Measurements from ENCODE around the gene PPARA.

GRCh38 chr22:46245511-46245910, 95.2 kb downstream of the PPARA start:
- no peak for TF ChIP-seq CTCF (IDR thresholded peaks at IDR 0.05; ENCODE audit: extremely low read depth in 1 of 2, insufficient read depth in 1 of 2, low read depth in 1 of 2, low read length in 2 of 2)
- TF ChIP-seq POLR2AphosphoS5 (IDR thresholded peaks at IDR 0.05; ENCODE audit: insufficient read depth, low read depth, low read length): no peak
- no peak for TF ChIP-seq POLR2A (IDR thresholded peaks at IDR 0.05; ENCODE audit: low read depth, low read length)
- TF ChIP-seq MAX (IDR thresholded peaks at IDR 0.05; ENCODE audit: insufficient read depth, insufficient read length): no peak
